GM21367 (cell line): ENCODE measurements around the gene IMMP2L.

Source experiments
- ATAC-seq: cut with Tn5 transposase; IDR thresholded peaks from one replicate; pipeline ENCODE4 v1.9.1; 2021; ENCODE audit not compliant: unreplicated experiment

The IMMP2L gene

GRCh38 chr7:111113263-111114017, 448.9 kb downstream of the IMMP2L start:
- no peak for ATAC-seq

DNA sequence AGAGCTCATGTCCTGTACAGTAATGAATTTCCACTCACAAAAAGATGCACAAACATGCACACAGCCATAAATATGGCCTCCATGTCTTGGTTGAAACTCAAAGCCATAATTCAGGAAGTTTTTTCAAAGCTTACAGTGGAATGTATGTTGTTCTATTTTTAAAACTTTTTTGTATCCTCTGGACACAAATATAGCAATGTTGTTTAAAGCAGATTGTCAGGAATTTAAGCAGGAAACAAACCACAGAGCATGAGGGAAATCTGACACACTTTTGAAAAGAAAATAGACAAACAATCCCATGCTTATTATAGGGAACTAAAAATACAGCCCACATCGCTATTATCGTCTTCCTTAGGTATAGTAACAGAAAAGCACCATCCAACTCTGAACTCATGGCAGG, 449.9 kb downstream of the IMMP2L start:
- no peak for ATAC-seq

DNA sequence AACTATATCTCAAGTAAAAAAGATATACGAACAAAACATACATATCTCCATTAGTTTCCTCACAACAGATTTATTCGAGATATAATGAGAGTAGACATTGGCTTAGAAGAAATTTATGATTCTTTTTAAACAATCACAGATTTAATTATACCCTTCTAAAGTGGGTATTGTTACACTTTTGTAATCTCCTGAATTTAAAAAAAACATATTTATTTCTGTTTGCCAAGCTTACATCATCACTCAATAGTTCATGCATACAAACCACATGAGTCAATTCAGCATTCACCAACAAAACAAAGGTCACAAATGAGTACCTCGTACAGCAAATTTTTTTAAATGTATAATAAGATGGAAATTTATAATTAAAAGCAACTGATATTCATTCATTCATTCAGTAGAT, 453.8 kb downstream of the IMMP2L start:
- ATAC-seq, result no peak

GRCh38 chr7:111108000-111108399, 454.3 kb downstream of the IMMP2L start:
- ATAC-seq, result no peak

DNA sequence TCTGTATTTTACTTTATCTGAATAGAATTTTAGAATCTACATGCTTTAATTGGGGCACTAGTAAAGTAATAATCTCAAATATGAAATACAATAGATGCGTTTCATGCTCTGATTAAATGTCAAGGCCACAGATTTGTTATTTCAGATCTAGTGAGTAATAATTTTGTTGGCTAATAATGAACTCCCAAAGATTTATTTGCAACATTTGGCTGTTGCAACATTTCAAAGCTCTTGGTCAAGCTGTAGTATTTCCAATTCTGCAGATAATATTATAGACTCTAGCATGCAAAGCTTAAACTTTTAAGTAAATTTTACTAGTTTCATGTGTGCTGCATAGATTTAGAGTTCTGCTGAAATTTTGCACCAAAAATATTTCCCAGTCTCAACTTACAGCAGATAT, 454.7 kb downstream of the IMMP2L start:
- no peak for ATAC-seq

DNA sequence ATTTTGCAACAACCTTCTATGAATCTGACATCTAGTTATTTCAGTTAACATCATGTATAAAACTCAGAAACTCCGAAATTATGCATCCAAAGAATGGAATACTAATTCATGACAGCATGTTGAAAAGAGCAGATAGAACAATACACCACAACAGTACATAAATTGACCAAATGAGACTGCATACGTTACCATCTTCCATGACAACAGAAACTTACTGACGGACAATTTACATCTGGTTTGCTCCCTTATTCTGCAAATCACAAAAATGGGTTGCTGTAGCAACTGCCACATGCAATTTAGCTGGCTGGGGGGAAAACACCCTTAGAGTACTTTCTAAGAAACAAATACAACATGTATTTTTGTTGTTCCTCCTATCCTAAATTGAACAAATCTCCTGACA, 457.0 kb downstream of the IMMP2L start:
- no peak for ATAC-seq

DNA sequence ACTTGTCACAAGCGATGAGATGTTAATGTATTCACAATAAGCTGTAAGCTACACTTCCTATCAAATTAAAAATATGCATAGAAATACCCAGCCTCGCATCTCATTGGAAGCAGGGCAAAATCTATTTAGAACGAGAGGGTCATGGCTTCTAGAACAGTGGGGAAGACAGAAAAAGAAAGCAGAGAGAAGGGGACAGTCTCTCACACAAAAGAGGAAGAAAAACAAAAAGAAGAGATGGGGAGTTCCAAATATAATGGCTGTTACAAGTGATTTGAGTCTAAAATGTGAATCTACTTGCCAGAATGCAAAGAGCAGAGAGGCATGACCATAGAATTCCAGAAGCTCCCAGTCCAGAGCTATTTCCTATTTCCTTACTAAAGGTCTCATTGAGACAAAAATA, 457.6 kb downstream of the IMMP2L start:
- no peak for ATAC-seq

DNA sequence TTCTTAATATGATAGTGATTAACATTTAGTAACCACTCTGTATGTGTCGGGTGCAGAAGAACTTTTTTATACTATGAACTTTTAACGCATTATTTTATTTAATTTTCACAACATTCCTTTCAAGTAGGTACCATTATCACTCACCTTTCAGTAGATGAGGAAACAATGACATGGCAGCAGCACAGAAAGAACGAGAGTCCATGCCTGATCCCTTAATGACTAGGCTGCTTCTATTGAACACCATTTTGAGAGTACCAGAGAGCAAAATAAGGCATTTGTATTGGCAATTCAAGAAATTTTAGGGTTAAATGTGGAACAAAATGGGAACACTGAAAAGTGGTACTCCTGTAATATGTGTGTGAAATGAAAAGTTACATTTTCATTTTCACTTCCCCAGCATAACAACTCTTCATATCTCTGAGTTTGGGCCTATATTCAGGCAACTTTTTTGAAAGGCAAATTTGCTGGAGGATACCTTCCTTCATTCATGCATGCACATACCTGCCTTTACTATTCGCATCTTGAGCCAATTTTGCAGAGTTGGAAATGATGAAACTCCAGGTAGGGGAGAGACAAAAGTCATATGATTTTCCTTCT, 458.5 kb downstream of the IMMP2L start:
- ATAC-seq, result peak; percentile 74

- ATAC-seq, result no peak
These were observed 459.2 kb downstream of the IMMP2L start for GRCh38 chr7:111103136-111103535.

- no peak for ATAC-seq
These were observed 460.2 kb downstream of the IMMP2L start for GRCh38 chr7:111101856-111102646.

DNA sequence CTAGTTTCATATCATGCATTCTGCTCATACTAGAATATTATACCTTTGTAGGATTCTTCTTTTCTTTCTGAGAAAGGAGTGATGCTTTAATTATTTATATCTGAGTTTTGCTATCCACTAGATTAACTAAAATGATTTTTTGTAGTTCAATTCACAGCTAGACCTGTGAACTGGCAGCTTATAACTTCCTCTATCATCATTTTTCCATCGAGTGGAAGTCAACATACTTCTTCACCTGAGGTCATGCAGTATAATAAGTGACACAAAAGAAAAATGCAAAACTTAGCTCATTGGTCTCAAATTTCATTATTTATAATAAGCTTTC, 463.4 kb downstream of the IMMP2L start:
- ATAC-seq, result no peak

DNA sequence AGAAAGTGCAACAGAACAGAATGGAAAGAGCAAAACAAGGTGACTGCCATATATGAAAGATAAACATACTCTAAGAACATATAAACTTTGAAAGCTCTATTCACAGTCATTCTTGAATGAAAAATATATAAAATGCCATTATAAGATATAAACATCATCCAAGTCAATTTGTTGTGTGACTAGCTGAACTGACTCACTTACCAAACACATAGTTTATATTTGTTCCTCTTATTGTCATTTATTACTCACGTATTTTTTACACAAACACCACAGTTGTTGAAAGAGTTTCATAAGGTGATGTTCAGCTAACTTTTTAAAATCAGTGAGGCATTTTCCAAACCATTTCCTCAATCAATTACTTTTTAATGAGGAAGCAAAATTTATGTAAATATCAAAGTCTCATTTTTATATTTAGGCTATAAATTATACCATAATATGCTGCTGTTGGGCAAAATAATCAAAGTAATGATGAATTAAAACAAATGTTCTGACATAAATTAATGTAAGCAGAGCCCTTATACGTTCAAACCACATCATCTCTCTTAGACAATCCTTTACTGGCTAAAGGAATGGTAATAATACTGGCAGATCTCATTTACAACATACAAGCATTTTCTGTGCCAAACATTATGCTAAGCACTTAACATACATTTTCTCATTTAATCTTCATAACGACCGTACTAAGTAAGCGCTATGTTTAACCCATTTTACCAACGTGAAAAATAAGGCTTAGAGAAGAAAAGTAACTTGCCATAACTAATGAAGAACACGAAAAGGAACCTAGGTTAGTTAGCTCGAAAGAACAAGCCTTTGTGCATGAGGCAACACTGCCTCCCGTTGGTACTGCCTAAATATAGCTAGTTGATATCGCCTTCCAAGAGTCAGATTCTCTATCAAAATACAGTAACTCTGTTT, 464.0 kb downstream of the IMMP2L start:
- peak; percentile 86 for ATAC-seq

- no peak for ATAC-seq
These were observed 465.3 kb downstream of the IMMP2L start for GRCh38 chr7:111096997-111097396.

DNA sequence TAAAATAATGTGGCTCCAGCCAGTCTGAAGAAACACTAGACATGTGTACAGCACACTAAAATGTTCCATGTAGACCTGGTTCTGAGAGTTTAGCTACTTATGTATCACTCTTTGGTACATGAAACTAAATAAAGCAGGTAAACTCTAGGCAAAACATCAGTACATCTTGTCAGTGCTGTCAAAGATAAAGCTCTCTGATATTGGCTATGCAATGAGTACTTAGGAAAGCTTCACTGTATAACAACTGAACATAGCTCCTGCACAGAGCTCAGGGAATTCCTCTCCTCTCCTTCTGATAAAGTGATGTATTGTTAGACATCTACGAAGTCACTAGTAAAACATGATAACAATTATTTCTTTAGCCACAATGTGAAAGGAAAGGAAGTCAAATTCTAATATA, 467.9 kb downstream of the IMMP2L start:
- no peak for ATAC-seq

GRCh38 chr7:111093496-111093895, 468.8 kb downstream of the IMMP2L start:
- no peak for ATAC-seq

GRCh38 chr7:111092406-111093236, 469.7 kb downstream of the IMMP2L start:
- ATAC-seq, result peak; percentile 44

- no peak for ATAC-seq
These were observed 470.5 kb downstream of the IMMP2L start for GRCh38 chr7:111091593-111092358.

DNA sequence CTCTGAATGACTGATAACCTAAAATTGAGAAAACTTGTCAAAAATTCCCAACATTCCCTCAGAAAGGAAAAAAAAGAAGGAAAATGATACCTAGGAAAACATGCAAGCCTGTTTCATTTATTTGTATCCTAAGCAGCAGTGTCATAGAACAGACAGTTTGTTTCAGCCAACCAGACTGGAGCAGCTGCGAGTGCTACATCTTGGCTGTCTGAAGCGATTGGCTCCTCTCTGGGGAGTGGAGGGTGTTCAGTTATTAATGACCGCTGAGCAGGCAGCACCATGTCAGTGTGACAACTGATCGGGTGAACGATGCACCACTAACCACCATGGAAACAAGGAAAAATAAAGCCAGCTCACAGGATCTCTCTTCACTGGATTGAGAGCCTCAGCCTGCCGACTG, 471.4 kb downstream of the IMMP2L start, which contains the start of gene LRRN3:
LRRN3 (plus strand) TSS at position 282 of the 400 bp plus-strand sequence. CDS start 31,646 bp downstream, outside the sequence.
- ATAC-seq, result no peak

GRCh38 chr7:111089822-111090426, 472.4 kb downstream of the IMMP2L start:
- peak; percentile 47 for ATAC-seq
